ENCODE data around the gene ADGRA3.

- TF ChIP-seq, protein P1, sequence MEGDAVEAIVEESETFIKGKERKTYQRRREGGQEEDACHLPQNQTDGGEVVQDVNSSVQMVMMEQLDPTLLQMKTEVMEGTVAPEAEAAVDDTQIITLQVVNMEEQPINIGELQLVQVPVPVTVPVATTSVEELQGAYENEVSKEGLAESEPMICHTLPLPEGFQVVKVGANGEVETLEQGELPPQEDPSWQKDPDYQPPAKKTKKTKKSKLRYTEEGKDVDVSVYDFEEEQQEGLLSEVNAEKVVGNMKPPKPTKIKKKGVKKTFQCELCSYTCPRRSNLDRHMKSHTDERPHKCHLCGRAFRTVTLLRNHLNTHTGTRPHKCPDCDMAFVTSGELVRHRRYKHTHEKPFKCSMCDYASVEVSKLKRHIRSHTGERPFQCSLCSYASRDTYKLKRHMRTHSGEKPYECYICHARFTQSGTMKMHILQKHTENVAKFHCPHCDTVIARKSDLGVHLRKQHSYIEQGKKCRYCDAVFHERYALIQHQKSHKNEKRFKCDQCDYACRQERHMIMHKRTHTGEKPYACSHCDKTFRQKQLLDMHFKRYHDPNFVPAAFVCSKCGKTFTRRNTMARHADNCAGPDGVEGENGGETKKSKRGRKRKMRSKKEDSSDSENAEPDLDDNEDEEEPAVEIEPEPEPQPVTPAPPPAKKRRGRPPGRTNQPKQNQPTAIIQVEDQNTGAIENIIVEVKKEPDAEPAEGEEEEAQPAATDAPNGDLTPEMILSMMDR (IDR thresholded peaks at IDR 0.05): no peak
- TF ChIP-seq POLR2AphosphoS5 (IDR thresholded peaks at IDR 0.05): no peak
- TF ChIP-seq EP300 (IDR thresholded peaks at IDR 0.05): no peak
These were observed 32.3 kb downstream of the ADGRA3 start for GRCh38 chr4:22483551-22483981.
